Measurements from ENCODE around the gene SLC6A6.

SLC6A6 gene

GRCh38 chr3:14438929-14439328 is 36.5 kb downstream of the SLC6A6 start:
- H3K4me3 ChIP-seq (ENCODE audit: control insufficient read depth, low read depth, low read length) = no peak overlapping the region
- no peak for TF ChIP-seq CTCF (conservative IDR thresholded peaks at IDR 0.05; ENCODE audit: control insufficient read depth, insufficient read depth, low read depth, low read length)
- DNase-seq (ENCODE audit: low read depth) = no peak

GRCh38 chr3:14439501-14440167 is 37.2 kb downstream of the SLC6A6 start:
- TF ChIP-seq CTCF (conservative IDR thresholded peaks at IDR 0.05; ENCODE audit: control insufficient read depth, insufficient read depth, low read depth, low read length) = no peak
- H3K4me3 ChIP-seq (ENCODE audit: control insufficient read depth, low read depth, low read length) = no peak overlapping the region
- no peak for DNase-seq (ENCODE audit: low read depth)

GRCh38 chr3:14440168-14440518 is 37.7 kb downstream of the SLC6A6 start:
- no peak for TF ChIP-seq CTCF (conservative IDR thresholded peaks at IDR 0.05; ENCODE audit: control insufficient read depth, insufficient read depth, low read depth, low read length)
- no peak overlapping the region for H3K4me3 ChIP-seq (ENCODE audit: control insufficient read depth, low read depth, low read length)
- DNase-seq (ENCODE audit: low read depth) = no peak

GRCh38 chr3:14440531-14441239 is 38.3 kb downstream of the SLC6A6 start:
- no peak for DNase-seq (ENCODE audit: low read depth)
- TF ChIP-seq CTCF (conservative IDR thresholded peaks at IDR 0.05; ENCODE audit: control insufficient read depth, insufficient read depth, low read depth, low read length) = no peak
- no peak overlapping the region for H3K4me3 ChIP-seq (ENCODE audit: control insufficient read depth, low read depth, low read length)

- TF ChIP-seq CTCF (conservative IDR thresholded peaks at IDR 0.05; ENCODE audit: control insufficient read depth, insufficient read depth, low read depth, low read length) = no peak
- no peak overlapping the region for H3K4me3 ChIP-seq (ENCODE audit: control insufficient read depth, low read depth, low read length)
- DNase-seq (ENCODE audit: low read depth) = no peak
Measured at GRCh38 chr3:14441240-14441919, 39.0 kb downstream of the SLC6A6 start.

GRCh38 chr3:14441920-14442300 is 39.5 kb downstream of the SLC6A6 start:
- no peak for TF ChIP-seq CTCF (conservative IDR thresholded peaks at IDR 0.05; ENCODE audit: control insufficient read depth, insufficient read depth, low read depth, low read length)
- DNase-seq (ENCODE audit: low read depth) = no peak
- no peak overlapping the region for H3K4me3 ChIP-seq (ENCODE audit: control insufficient read depth, low read depth, low read length)

Measured in fibroblast of mammary gland (primary cell).